Activated CD4-positive, alpha-beta T cell treated with anti-CD3 and anti-CD28 coated beads, Interleukin-2, amount 50 U/mL, for 48 hours (primary cell): ENCODE results near the gene POLD3.
"Not testable (repeated sequence)": the region's sequence is repeated elsewhere in the genome, so short reads cannot be mapped to it uniquely, and the experiment has no call there.

Source experiments
- DNase-seq, 2 experiments: peaks; one replicate each; pipeline ENCODE4 v3.0.0-alpha.2; 2020

Gene POLD3

GRCh38 chr11:74639533-74639932 is 47.2 kb downstream of the POLD3 start:
- DNase-seq: no peak

- DNase-seq: no peak
Measured at GRCh38 chr11:74641289-74641688, 48.9 kb downstream of the POLD3 start.

- no peak for DNase-seq
Measured at GRCh38 chr11:74641905-74642304, 49.5 kb downstream of the POLD3 start.

GRCh38 chr11:74642912-74643311 is 50.5 kb downstream of the POLD3 start:
- no peak for DNase-seq

- no peak for DNase-seq
Measured at GRCh38 chr11:74644081-74644480, 51.7 kb downstream of the POLD3 start.

- DNase-seq: no peak
Measured at GRCh38 chr11:74646215-74646614, 53.8 kb downstream of the POLD3 start.

GRCh38 chr11:74646954-74647353 is 54.6 kb downstream of the POLD3 start:
- no peak for DNase-seq

GRCh38 chr11:74647404-74647803 is 55.0 kb downstream of the POLD3 start:
- DNase-seq: no peak

- no peak for DNase-seq
Measured at GRCh38 chr11:74647831-74648230, 55.4 kb downstream of the POLD3 start.

GRCh38 chr11:74648894-74649293 is 56.5 kb downstream of the POLD3 start:
- no peak for DNase-seq

GRCh38 chr11:74650498-74650897 is 58.1 kb downstream of the POLD3 start:
- no peak for DNase-seq

- no peak for DNase-seq
Measured at GRCh38 chr11:74654976-74655375, 62.6 kb downstream of the POLD3 start.

- not testable (repeated sequence) for DNase-seq
Measured at GRCh38 chr11:74659124-74659523, 66.7 kb downstream of the POLD3 start.

GRCh38 chr11:74662487-74663103 is 70.2 kb downstream of the POLD3 start:
- no peak for DNase-seq

- DNase-seq: no peak
Measured at GRCh38 chr11:74663315-74663714, 70.9 kb downstream of the POLD3 start.

GRCh38 chr11:74669211-74670160 is 77.1 kb downstream of the POLD3 start:
- DNase-seq: no peak

GRCh38 chr11:74670171-74670570 is 77.8 kb downstream of the POLD3 start:
- no peak for DNase-seq

- no peak for DNase-seq
Measured at GRCh38 chr11:74671520-74672196, 79.3 kb downstream of the POLD3 start.

GRCh38 chr11:74672332-74672955 is 80.1 kb downstream of the POLD3 start:
- no peak for DNase-seq

GRCh38 chr11:74672956-74673692 is 80.7 kb downstream of the POLD3 start:
- DNase-seq: no peak

GRCh38 chr11:74673693-74674360 is 81.4 kb downstream of the POLD3 start:
- DNase-seq: no peak

GRCh38 chr11:74675761-74676160 is 83.4 kb downstream of the POLD3 start:
- DNase-seq: no peak
